PC-3 (cell line): ENCODE data around the gene MYLK.

Experiments
- CTCF ChIP-seq: fragments of 300-600 bp; sonication (generic); conservative IDR thresholded peaks from 2 replicates; pipeline ENCODE4 v1.5.1; 2017; ENCODE audit warnings: antibody characterized with exemption, low read depth, mild to moderate bottlenecking, low read length
- EZH2 ChIP-seq: fragments of 300-600 bp; sonication (generic); IDR thresholded peaks from one replicate; pipeline ENCODE4 v1.6.1; 2017; ENCODE audit warnings: antibody characterized with exemption, mild to moderate bottlenecking, low read length; ENCODE audit not compliant: unreplicated experiment

DNA sequence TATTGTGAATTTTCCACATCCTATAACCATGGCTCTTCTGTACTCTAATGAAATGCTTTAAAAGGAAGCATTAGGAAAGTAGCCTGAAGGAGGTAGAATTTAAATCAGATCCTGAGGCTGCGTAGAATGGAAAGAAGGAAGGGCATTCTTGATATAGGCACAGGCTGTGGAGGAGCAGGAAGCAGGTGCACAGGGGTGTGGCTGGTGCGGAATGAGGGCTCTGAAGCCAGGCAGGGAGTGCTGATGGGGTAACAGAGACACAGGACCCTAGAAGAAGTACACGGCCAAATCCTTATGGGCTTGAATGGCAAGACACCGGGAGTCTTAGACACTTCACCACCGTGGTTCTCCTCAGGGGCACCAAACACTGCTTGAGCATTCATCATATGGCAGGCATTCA, 97.0 kb downstream of the MYLK start:
- TF ChIP-seq CTCF (no peak), EZH2 (no peak)
